Mucosa of stomach (tissue), 1 donor: ENCODE results near the gene C11orf58.

Experiments used
- H3K27me3 ChIP-seq: one replicate; pipeline ENCODE4 v1.7.0; 2013; ENCODE audit warnings: mild to moderate bottlenecking, low read length; ENCODE audit not compliant: control insufficient read depth, insufficient read depth
- H3K36me3 ChIP-seq: one replicate; pipeline ENCODE4 v1.7.0; 2013; ENCODE audit warnings: low read length; ENCODE audit not compliant: control insufficient read depth, insufficient read depth
- H3K4me1 ChIP-seq: one replicate; pipeline ENCODE4 v1.7.0; 2013; ENCODE audit warnings: mild to moderate bottlenecking, low read length; ENCODE audit not compliant: control insufficient read depth, insufficient read depth
- H3K4me3 ChIP-seq: one replicate; pipeline ENCODE4 v1.7.0; 2013; ENCODE audit warnings: low read length
- H3K9ac ChIP-seq: one replicate; pipeline ENCODE4 v1.7.0; 2013; ENCODE audit warnings: mild to moderate bottlenecking, low read length, moderate library complexity
- H3K9me3 ChIP-seq: one replicate; pipeline ENCODE4 v1.7.0; 2013; ENCODE audit warnings: mild to moderate bottlenecking, low read length, moderate library complexity; ENCODE audit not compliant: control insufficient read depth
- donor health status: Pancreatic carcinoma.

Gene C11orf58

DNA sequence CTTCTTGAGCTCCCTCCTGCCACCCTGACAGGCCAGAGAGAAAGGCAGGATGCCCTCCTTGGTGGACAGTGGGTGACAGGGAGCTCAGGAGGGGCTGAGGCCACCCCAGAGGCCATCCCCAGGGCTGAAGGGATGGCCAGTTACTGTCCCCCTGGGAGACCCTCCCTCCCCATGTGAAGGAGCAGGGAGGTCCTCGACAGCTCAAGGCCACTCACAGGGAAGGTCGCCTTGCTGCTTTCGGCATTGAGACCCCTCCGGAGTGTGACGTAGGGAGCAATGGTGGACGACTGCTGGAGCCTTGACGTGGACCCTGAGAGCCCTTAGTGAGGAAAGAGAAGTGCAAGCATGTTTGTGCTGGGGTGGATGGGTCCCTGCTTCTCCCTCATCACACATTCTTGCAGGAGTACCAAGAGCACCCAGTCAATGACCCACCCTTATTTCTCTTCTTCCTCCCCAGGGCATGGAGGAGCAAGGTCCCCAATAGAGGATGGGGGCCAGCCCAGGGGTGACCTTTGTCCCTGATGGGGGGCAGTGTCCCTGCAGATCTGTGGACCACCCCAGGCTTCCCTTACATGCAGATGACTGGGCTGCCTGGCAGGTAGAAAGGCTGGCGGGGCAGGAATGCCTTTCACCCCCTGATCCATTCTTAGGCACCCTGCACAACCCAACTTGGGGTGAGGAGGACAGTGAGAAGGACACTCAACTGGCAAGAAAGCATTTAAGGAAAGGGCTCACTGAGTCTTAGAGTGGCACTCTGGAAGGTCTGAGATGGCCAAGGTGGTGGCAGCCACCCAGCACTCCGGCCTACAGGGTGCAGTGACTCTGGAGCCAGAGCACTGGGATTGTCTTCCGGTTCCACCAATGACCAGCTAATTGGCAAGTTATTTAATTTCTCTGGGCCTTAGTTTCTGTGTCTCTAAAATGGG is 51.4 kb downstream of the C11orf58 start:
- Histone ChIP-seq H3K36me3 (peaks cover 1% of the 10 kb centered on the region), H3K9ac (no peak overlapping the region), H3K27me3 (no peaks in the 10 kb centered on the region), H3K4me3 (no peak overlapping the region), H3K9me3 (no peaks in the 10 kb centered on the region), H3K4me1 (peaks cover 21% of the 10 kb centered on the region)

DNA sequence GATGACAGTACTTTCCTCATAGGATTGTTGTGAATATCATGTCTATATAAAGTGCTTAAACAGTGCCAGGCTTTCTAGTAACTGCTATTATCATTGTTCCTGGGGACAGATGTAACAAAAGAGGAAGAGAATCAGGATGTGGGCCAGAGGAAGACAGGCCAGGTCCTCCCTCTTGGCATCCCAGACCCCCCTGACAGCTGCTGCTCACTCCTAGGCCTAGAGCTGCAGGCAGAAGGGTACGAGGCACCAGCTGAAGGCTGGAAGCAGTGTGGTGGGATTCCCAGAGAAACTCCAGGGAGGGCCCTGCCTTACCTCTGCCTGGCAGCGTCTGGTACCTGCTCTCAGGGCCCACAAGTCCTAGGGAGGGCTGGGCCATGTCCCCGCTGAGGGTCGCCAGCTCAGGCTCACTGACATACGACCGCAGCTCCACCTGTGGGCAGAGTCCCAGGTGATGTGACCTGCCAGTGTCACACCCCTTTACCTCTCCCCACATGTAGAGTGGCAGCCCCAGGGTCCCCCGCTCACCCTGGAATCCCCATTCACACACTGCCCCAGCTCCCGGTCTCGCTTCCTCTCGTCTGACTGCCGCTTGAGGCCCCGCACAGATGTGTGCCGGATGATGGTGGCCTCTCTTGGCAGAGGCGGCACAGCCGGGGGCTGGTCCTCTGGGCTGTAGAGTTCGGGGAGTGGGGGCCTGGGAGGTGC is 52.2 kb downstream of the C11orf58 start:
- no peak overlapping the region for H3K9ac ChIP-seq
- H3K36me3 ChIP-seq: peaks cover 3% of the 10 kb centered on the region
- no peak overlapping the region for H3K4me3 ChIP-seq
- H3K9me3 ChIP-seq: no peaks in the 10 kb centered on the region
- no peaks in the 10 kb centered on the region for H3K27me3 ChIP-seq
- H3K4me1 ChIP-seq: peaks cover 19% of the 10 kb centered on the region

DNA sequence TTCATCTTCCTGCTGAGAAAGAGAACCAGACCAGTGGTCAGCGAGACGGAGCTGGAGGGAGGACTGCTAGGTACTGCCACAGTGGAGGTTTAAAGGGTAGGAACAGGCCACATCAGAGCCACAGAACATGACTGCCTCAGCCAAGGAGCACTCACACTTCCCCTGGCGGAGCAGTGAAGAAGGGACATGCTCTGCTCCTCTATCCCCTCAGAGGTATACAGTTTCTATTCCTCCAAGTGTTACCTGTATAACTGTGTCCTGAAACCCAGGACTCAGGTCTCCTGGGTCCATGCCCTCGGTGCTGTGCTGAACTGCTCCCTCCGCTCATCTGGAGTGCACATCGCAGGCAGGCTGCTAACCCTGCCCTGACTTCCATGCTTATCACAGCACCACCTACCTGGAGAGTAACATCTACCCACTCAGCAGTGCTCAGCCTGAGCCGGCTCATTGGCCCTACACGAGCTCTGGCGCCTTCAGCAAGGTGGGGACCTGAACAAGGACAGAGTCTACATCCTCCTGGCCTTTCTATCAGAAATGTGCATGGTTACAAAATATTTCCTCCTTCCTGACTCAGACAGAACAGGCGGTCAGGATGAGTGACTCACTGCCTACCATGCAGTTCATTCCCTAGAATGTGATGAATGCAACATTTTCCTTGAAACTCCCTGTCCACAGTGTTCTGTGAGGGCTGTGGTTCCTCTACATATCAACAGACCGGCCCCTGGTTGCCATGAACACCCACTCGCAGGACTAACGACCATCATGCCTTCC is 52.9 kb downstream of the C11orf58 start:
- Histone ChIP-seq H3K4me3 (no peak overlapping the region), H3K9ac (no peak overlapping the region), H3K36me3 (peaks cover 3% of the 10 kb centered on the region), H3K27me3 (no peaks in the 10 kb centered on the region), H3K9me3 (no peaks in the 10 kb centered on the region), H3K4me1 (peaks cover 12% of the 10 kb centered on the region)

DNA sequence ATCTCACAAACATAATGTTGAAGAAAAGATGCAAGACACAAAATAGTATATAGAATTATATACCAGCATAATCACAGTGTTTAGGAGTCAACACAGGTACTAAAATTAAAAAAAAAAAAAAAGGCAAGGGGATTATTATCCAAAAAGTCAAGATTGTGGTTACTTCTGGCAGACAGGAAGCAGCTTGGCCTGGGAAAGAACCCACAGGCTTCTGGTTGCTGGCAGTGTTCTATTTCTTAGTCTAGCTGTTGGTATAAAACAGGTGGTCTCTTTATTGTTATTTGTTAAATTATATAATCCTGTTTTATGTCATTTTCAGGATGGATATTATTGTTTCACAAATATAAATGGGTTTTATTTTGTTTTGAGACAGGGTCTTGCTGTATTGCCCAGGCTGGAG is 54.0 kb downstream of the C11orf58 start:
- H3K9me3 ChIP-seq: no peaks in the 10 kb centered on the region
- no peaks in the 10 kb centered on the region for H3K27me3 ChIP-seq
- H3K4me3 ChIP-seq: no peak overlapping the region
- peaks cover 6% of the 10 kb centered on the region for H3K4me1 ChIP-seq
- no peak overlapping the region for H3K9ac ChIP-seq
- H3K36me3 ChIP-seq: peaks cover 3% of the 10 kb centered on the region

DNA sequence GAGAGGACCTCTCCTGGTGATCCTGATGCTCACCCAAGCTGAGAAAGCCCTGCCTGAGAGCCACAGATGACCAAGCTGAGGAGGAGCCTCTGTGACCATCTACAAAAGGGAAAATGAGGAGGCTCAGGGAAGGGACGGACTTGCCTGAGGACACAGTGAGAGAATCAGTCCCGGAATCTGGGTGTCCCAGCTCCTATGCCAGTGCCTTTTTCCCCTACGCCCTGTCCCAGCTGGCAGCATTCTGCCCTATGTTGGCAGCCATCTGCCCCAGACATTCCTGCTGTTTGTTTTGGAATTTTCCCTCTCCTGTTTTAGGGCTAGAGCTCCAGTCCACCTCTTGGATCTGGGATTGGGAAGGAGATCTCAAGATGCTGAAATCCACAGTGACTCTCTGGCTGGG is 54.6 kb downstream of the C11orf58 start:
- no peak overlapping the region for H3K9ac ChIP-seq
- H3K4me1 ChIP-seq: peaks cover 6% of the 10 kb centered on the region
- no peak overlapping the region for H3K4me3 ChIP-seq
- no peaks in the 10 kb centered on the region for H3K9me3 ChIP-seq
- peaks cover 3% of the 10 kb centered on the region for H3K36me3 ChIP-seq
- no peaks in the 10 kb centered on the region for H3K27me3 ChIP-seq

DNA sequence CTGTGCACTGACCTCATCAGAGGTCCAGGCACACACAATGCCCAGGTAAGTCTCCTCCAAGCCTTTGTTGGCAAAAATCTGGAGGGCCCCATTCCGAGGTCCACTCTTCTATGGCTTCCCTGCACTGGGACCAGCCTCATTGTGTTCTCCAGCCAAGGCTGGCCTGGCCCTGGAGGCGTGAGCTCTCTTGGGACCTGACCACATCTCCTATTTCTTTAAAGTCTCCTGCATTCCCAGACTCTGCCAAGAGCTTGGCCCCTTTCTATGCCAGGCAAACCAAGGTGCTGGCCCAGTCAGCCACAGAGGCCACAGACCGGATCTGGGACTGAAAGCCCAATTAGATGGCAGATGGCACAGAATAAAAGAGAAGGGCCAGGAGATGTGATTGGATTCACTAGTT is 55.1 kb downstream of the C11orf58 start:
- peaks cover 3% of the 10 kb centered on the region for H3K36me3 ChIP-seq
- H3K4me3 ChIP-seq: no peak overlapping the region
- H3K4me1 ChIP-seq: peaks cover under 1% of the 10 kb centered on the region
- H3K9me3 ChIP-seq: no peaks in the 10 kb centered on the region
- no peaks in the 10 kb centered on the region for H3K27me3 ChIP-seq
- H3K9ac ChIP-seq: no peak overlapping the region

DNA sequence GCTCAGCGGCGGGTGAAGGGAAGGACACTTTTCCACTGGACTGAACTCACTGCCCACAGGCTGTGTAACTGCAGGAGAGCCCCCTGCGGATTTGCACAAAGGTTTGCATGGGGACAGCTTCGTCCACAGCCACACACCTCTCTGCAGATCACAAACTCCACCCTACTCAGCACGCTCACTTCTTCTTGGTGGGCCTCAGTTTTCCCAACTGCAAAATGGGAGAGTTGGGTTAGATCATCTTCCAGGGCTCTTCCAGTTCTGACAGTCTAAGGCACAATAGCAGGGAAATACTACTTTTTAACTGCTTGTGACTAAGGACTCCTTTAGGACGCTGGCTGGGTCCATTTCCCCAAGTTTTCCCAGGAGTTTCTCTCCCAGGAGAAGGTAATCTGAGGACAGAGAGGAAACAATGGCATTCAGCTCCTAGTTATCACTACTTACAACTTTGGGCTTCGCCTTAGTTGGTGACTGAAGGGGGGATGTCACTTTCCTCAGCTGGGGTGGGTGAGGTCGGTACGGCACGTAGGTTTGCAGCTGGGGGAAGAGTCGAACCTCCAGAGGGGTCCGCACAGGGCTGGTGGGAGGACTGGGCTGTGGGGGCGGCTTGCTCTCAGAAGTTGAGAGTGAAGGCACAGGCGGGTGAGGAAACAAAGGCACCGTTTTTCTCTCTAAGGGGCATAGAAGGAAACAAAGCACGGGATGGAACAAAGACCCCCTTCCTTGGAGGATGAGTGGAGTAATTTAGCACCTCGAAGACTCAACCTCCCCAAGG is 55.8 kb downstream of the C11orf58 start:
- Histone ChIP-seq H3K4me1 (no peaks in the 10 kb centered on the region), H3K36me3 (peaks cover 3% of the 10 kb centered on the region), H3K9ac (no peak overlapping the region)

DNA sequence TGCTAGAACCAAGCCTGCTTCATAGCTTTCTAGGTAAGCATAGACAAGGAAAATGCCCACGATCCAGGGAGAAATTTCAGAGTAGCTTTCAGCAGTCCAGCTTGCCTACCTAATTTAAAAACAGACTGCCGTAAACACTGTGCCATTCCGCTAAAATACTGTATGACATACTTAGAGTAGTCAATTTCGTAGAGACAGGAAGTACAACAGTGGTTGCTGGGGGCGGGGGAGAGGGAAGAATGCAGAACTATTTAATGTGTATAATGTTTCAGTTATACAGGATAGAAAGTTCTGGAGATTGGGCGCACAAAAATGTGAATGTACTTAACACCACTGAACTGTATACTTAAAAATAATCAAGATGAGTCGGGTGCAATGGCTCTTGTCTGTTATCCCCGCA is 56.7 kb downstream of the C11orf58 start:
- H3K4me1 ChIP-seq: no peaks in the 10 kb centered on the region
- no peaks in the 10 kb centered on the region for H3K27me3 ChIP-seq
- H3K36me3 ChIP-seq: peaks cover 3% of the 10 kb centered on the region
- H3K9me3 ChIP-seq: no peaks in the 10 kb centered on the region
- no peak overlapping the region for H3K4me3 ChIP-seq
- H3K9ac ChIP-seq: peak overlapping the region; percentile 10

More for the DNA sequence above, 55.8 kb downstream of the C11orf58 start:
- H3K4me3 ChIP-seq: no peak overlapping the region
- H3K27me3 ChIP-seq: no peaks in the 10 kb centered on the region
- no peaks in the 10 kb centered on the region for H3K9me3 ChIP-seq

DNA sequence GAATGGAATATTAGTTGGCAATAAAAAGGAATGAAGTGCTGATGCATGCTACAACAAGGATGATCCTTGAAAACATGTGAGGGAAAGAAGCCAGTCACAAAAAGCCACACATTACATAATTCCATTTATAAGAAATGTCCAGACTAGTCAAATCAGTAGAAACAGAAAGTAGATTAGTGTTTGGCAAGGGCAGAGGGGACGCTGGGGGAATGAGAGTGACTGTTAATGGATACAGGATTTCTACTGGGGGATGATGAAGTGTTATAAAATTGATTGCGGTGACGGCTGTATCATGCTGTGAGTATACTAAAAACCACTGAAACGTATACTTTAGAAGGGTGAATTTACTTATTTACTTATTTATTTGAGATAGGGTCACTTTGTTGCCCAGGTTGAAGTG is 57.9 kb downstream of the C11orf58 start:
- no peaks in the 10 kb centered on the region for H3K9me3 ChIP-seq
- peaks cover 3% of the 10 kb centered on the region for H3K36me3 ChIP-seq
- no peak overlapping the region for H3K4me3 ChIP-seq
- no peaks in the 10 kb centered on the region for H3K27me3 ChIP-seq
- H3K4me1 ChIP-seq: no peaks in the 10 kb centered on the region
- H3K9ac ChIP-seq: no peak overlapping the region

DNA sequence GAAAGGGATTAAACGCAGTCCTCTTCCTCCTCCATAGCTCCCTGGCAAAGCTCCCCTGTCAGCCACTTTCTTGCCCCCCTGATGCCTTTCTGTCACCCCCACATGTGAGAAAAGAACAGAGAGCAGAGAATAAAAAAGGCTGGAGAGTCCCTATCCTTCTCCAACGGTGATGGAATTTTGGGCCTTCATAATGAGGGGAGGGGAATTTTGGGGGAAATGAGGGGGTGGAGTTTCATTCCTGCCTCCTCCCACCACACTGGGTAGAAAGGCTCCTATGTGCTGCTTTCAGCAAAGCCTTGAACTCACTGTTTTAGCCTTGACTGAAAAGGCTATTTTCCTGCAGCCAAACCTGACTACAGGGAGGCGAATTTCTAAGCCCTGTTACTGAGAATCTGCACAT is 59.3 kb downstream of the C11orf58 start:
- Histone ChIP-seq H3K9me3 (no peaks in the 10 kb centered on the region), H3K4me3 (no peak overlapping the region), H3K36me3 (peaks cover 3% of the 10 kb centered on the region), H3K27me3 (no peaks in the 10 kb centered on the region), H3K9ac (no peak overlapping the region), H3K4me1 (no peaks in the 10 kb centered on the region)

DNA sequence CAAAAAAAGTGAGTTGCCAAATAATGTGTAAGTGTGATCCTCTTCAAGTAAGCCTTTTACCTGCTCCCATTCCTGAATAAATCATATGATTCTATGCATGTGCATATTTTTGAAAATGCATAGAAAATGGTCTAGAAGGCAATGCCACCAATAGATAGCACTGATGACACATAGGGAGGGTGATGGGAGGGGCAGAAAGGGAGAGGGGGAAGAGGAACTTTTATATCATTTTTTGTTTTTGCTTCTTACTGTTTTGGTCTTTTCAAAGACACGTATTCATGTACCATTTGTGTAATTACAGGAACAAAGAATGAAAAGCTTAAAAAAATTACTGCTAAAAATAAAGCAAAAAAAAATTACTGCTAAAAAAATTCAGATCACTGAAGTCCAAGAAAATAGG is 60.8 kb downstream of the C11orf58 start:
- no peaks in the 10 kb centered on the region for H3K9me3 ChIP-seq
- H3K4me3 ChIP-seq: no peak overlapping the region
- no peaks in the 10 kb centered on the region for H3K27me3 ChIP-seq
- H3K36me3 ChIP-seq: peaks cover 3% of the 10 kb centered on the region
- no peak overlapping the region for H3K9ac ChIP-seq
- peaks cover 4% of the 10 kb centered on the region for H3K4me1 ChIP-seq
